Spleen (tissue), 11 donors: Measurements from ENCODE around the gene SIGLEC15. TPM values are rescaled to one million over a fixed set of nuclear protein-coding genes. Genes with fewer than 3 reads are reported as not detected.
A peak's percentile ranks its signal among the peaks of the same experiment; 100 is the strongest.

Experiments used
- DNase-seq: peaks from one replicate; pipeline ENCODE4 v3.0.0-alpha.2; 2020
- H3K27ac ChIP-seq, 8 donors: fragments of 200-600 bp; sonication (generic) in 7 of 8; 1 replicate in 4 of 8; 2 replicates in 4 of 8; pipeline versions ENCODE4 v1.5.0 to v1.8.0; 2016 to 2021; ENCODE audit warnings: inconsistent platforms in 4 of 8, mild to moderate bottlenecking in 4 of 8, moderate library complexity in 1 of 8
- H3K27me3 ChIP-seq, 7 donors: fragments of 200-600 bp; sonication (generic) in 6 of 7; replicated peaks in 1 of 7; 1 replicate in 4 of 7; 2 replicates in 3 of 7; pipeline versions ENCODE4 v1.5.0 to v1.8.0; 2016 to 2021; ENCODE audit warnings: inconsistent platforms in 3 of 7, mild to moderate bottlenecking in 1 of 7
- H3K36me3 ChIP-seq, 6 donors: fragments of 200-600 bp; sonication (generic) in 5 of 6; 1 replicate in 4 of 6; 2 replicates in 2 of 6; pipeline versions ENCODE4 v1.5.0 to v1.8.0; 2016 to 2021; ENCODE audit warnings: inconsistent platforms in 2 of 6
- H3K4me1 ChIP-seq, 6 donors: fragments of 200-600 bp; sonication (generic) in 5 of 6; 1 replicate in 3 of 6; 2 replicates in 3 of 6; pipeline versions ENCODE4 v1.5.0 to v1.8.0; 2016 to 2021; ENCODE audit warnings: inconsistent platforms in 3 of 6
- H3K4me3 ChIP-seq, 8 donors: fragments of 200-600 bp; sonication (generic) in 7 of 8; 1 replicate in 4 of 8; 2 replicates in 4 of 8; pipeline versions ENCODE4 v1.5.0 to v1.8.0; 2016 to 2021; ENCODE audit warnings: inconsistent platforms in 4 of 8, mild to moderate bottlenecking in 4 of 8, moderate library complexity in 2 of 8
- H3K9me3 ChIP-seq, 8 donors: fragments of 200-600 bp; sonication (generic) in 7 of 8; 1 replicate in 4 of 8; 2 replicates in 4 of 8; pipeline versions ENCODE4 v1.5.0 to v1.8.0; 2016 to 2021; ENCODE audit warnings: inconsistent platforms in 4 of 8
- CTCF ChIP-seq, 11 experiments: fragments of 200-600 bp in 7 of 11; fragments of 450-650 bp in 4 of 11; sonication (generic) in 4 of 11; IDR thresholded peaks in 8 of 11; conservative IDR thresholded peaks in 3 of 11; 1 replicate in 7 of 11; 2 replicates in 4 of 11; pipeline versions ENCODE4 v1.4.0 to v1.8.0; 2016 to 2021; ENCODE audit warnings: antibody characterized with exemption in 11 of 11, inconsistent platforms in 4 of 11, mild to moderate bottlenecking in 1 of 11
- POLR2A ChIP-seq, 3 donors: fragments of 450-650 bp; IDR thresholded peaks; one replicate each; pipeline ENCODE4 v1.5.1; 2017; ENCODE audit warnings: antibody characterized with exemption in 3 of 3, mild to moderate bottlenecking in 1 of 3
- POLR2AphosphoS5 ChIP-seq, 3 donors: sonication (generic); formaldehyde crosslinking; IDR thresholded peaks; one replicate each; pipeline ENCODE4 v1.5.1; 2017; ENCODE audit warnings: antibody characterized with exemption in 3 of 3
- WGBS, 5 donors: extraction: QIAGEN DNeasy Blood & Tissue Kit in 3 of 5; methylation state at CpG; one replicate each; pipeline versions ENCODE4 v1.1.5 to v1.1.7; 2013 to 2018; 5-methylcytosine and 5-hydroxymethylcytosine counted together
- intact Hi-C: fragments of 100-400 bp; cut with DNase I; formaldehyde crosslinking; loops from one replicate; pipeline ENCODE4 v1.15.0; 2023; ENCODE audit warnings: low total_unique reads
- polyA plus RNA-seq, 3 donors: library from polyadenylated mRNA; stranded (reverse); fragments of 200-250 nt; gene quantifications; one replicate each; pipeline ENCODE4 v1.2.1, GENCODE V29; 2013
- total RNA-seq, 7 donors: library from RNA; depleted of rRNA in 3 of 7; stranded (reverse); fragments of >200 nt in 3 of 7; fragmentation: NEBNext Ultra II Directional in 4 of 7; extraction: Animal tissue kit (Norgen Biotek cat#: 25700) in 4 of 7; gene quantifications; one replicate each; pipeline versions ENCODE4 v1.1.0 to v1.2.1, GENCODE V29; 2016 to 2021
- donor health status: healthy with polysubstance abuse.
- donor health status: DM: no; HTN: no; CAD: no; lungs with moderate emphysema.
- donor health status: DM: no; HTN: no; CAD: no.
- donor health status: Bipolar disorder and iron deficiency.
- donor health status: healthy.
- donor health status: DM: no; HTN: no; CAD: no.
- donor health status: DM: yes; HTN: yes; CAD: no.

The SIGLEC15 gene
- total and polyA plus RNA-seq, 10 donors, result 0.28 to 3.5 (median 1.4) TPM

GRCh38 chr18:45849529-45849928, 24.1 kb downstream of the SIGLEC15 start:
- H3K4me3 ChIP-seq, result no peak overlapping the region
- no peak for DNase-seq
- H3K4me1 ChIP-seq, result no peaks in the 10 kb centered on the region
- H3K27ac ChIP-seq, result no peak overlapping the region
- no peaks in the 10 kb centered on the region for H3K9me3 ChIP-seq
- intact Hi-C loops, result loop anchor here (10.0 kb wide), 1 partner anchor 125 kb away; the partner anchor contains the start of gene SLC14A1
- WGBS, 5 donors, result 89 to 93% (median 91%) methylated on average over 7 of the region's 7 CpGs
- peaks cover 0 to 73% (median 45%) of the 10 kb centered on the region in 6 donors for H3K36me3 ChIP-seq
- TF ChIP-seq POLR2AphosphoS5 (IDR thresholded peaks at IDR 0.05), result no peak
- no peak for TF ChIP-seq POLR2A (IDR thresholded peaks at IDR 0.05)
- no peak for TF ChIP-seq CTCF (IDR thresholded peaks at IDR 0.05 in 8 of 11, conservative IDR thresholded peaks at IDR 0.05 in 3 of 11)
- no peaks in the 10 kb centered on the region for H3K27me3 ChIP-seq

- Histone ChIP-seq H3K36me3 (peaks cover 0 to 78% (median 50%) of the 10 kb centered on the region in 6 donors), H3K27me3 (no peaks in the 10 kb centered on the region), H3K4me3 (no peak overlapping the region), H3K9me3 (no peaks in the 10 kb centered on the region), H3K4me1 (no peaks in the 10 kb centered on the region), H3K27ac (no peak overlapping the region)
- TF ChIP-seq CTCF (IDR thresholded peaks at IDR 0.05 in 8 of 11, conservative IDR thresholded peaks at IDR 0.05 in 3 of 11), result peak in 5 of 11 experiments; percentile 16 to 29 (median 17)
- TF ChIP-seq POLR2AphosphoS5 (IDR thresholded peaks at IDR 0.05), result no peak
- 56 to 87% (median 73%) methylated on average over 10 of the region's 10 CpGs for WGBS, 5 donors
- intact Hi-C loops, result no loop called here
- no peak for DNase-seq
Measured at GRCh38 chr18:45850021-45850420, 24.5 kb downstream of the SIGLEC15 start.

GRCh38 chr18:45851161-45851925, 25.9 kb downstream of the SIGLEC15 start:
- Histone ChIP-seq H3K27ac (no peak overlapping the region), H3K4me3 (no peak overlapping the region), H3K9me3 (no peaks in the 10 kb centered on the region), H3K27me3 (no peaks in the 10 kb centered on the region), H3K36me3 (peaks cover 0 to 92% (median 59%) of the 10 kb centered on the region in 6 donors), H3K4me1 (no peaks in the 10 kb centered on the region)
- TF ChIP-seq POLR2A (IDR thresholded peaks at IDR 0.05) (no peak), CTCF (IDR thresholded peaks at IDR 0.05 in 8 of 11, conservative IDR thresholded peaks at IDR 0.05 in 3 of 11) (no peak), POLR2AphosphoS5 (IDR thresholded peaks at IDR 0.05) (no peak)
- intact Hi-C loops, result no loop called here
- WGBS, 5 donors, result 77 to 93% (median 88%) methylated on average over 10 of the region's 10 CpGs
- DNase-seq, result no peak

GRCh38 chr18:45852631-45853030, 27.2 kb downstream of the SIGLEC15 start:
- 74 to 95% (median 83%) methylated on average over 5 of the region's 5 CpGs for WGBS, 5 donors

More at GRCh38 chr18:45852631-45853030, 27.2 kb downstream of the SIGLEC15 start:
- no peak for DNase-seq
- Histone ChIP-seq H3K27ac (no peak overlapping the region), H3K4me1 (no peaks in the 10 kb centered on the region), H3K9me3 (no peaks in the 10 kb centered on the region), H3K27me3 (no peaks in the 10 kb centered on the region), H3K4me3 (no peak overlapping the region), H3K36me3 (peaks cover 0 to 100% (median 71%) of the 10 kb centered on the region in 6 donors)
- peak in 1 of 3 donors; percentile 13 for TF ChIP-seq POLR2AphosphoS5 (IDR thresholded peaks at IDR 0.05)
- TF ChIP-seq CTCF (IDR thresholded peaks at IDR 0.05 in 8 of 11, conservative IDR thresholded peaks at IDR 0.05 in 3 of 11), result no peak
- no peak for TF ChIP-seq POLR2A (IDR thresholded peaks at IDR 0.05)
- intact Hi-C loops, result no loop called here
